ENCODE measurements around the gene ELAPOR2.

DNA sequence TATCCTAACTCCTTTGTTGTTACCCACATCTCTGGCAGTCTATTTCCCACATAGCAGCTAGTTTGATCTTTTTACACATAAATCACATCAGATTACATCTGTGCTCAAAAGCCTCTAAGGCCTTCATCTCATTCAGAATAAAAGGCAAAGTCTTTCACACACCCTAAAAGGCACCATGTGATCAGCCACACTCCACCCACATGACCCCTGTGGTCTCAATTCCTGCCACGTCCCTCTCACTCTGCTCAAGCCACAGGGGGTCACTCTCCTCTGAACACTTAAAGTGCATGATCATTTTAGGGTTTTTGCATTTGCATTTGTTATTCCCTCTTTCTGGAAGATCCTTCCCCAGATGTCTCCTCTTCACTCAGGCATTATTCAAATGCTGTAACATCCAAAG is 30.8 kb downstream of the ELAPOR2 start:
- TF ChIP-seq CTCF (IDR thresholded peaks at IDR 0.05) (no peak), POLR2A (IDR thresholded peaks at IDR 0.05) (no peak), POLR2AphosphoS5 (IDR thresholded peaks at IDR 0.05) (no peak), EP300 (IDR thresholded peaks at IDR 0.05) (no peak)

Measured in sigmoid colon (tissue), 4 donors.